ENCODE data around the gene LYPD8.

LYPD8 gene

DNA sequence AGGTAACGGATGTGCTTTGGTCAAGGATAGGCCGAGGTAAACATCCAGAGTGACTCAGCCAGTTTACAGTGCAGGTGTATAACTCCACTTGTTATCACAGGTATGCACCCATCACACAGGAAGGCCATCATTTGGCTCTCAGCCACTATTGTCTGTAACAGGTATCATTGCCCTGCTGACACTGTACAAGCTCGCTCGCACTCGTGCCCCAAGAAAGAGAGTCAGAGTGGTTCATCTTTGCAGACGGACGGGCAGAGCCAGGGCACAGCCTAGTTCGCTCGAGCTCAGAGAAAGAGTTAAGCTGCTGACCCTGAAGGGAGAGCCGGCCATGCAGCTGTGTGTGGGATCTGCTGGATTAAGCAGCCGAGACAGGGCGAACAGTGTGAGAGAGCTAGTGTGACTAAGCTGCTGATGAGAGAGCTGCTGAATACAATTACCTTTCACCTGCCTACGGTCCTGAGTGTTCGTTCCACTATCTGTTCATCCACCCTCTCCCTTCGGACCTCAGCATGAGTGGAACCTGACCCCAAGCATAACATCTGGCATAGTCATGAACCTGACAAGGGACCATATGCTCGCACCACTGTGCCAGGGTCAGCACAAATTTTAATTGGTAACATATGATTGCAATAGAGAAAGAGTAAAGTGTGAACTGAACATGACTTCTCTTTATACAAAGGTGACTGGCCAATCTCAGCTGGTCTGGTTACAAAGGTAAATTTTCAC is 27.0 kb upstream of the LYPD8 start:
- TF ChIP-seq CTCF (IDR thresholded peaks at IDR 0.05; ENCODE audit: borderline replicate concordance, insufficient read depth, low read depth, low read length) = no peak
- H3K4me3 ChIP-seq (ENCODE audit: low read depth, low read length) = no peak overlapping the region

DNA sequence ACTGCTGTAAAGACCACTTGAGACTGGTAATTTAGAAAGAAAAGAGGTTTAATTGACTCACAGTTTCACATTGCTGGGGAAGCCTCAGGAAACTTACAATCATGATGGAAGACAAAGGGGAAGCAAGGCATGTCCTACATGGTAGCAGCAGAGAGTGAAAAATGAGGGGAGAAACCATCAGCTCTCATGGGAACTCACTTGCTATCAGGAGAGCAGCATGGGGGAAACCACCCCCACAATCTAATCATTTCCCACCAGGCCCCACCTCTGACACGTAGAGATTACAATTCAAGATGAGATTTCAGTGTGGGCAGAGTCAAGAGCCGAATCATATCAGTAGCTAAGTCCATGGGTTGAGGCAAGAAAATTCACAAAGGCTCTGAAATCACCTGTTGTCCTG is 23.8 kb upstream of the LYPD8 start:
- H3K4me3 ChIP-seq (ENCODE audit: low read depth, low read length) = no peak overlapping the region
- no peak for TF ChIP-seq CTCF (IDR thresholded peaks at IDR 0.05; ENCODE audit: borderline replicate concordance, insufficient read depth, low read depth, low read length)

- no peak overlapping the region for H3K4me3 ChIP-seq (ENCODE audit: low read depth, low read length)
- no peak for TF ChIP-seq CTCF (IDR thresholded peaks at IDR 0.05; ENCODE audit: borderline replicate concordance, insufficient read depth, low read depth, low read length)
Measured at GRCh38 chr1:248778906-248779305, 23.3 kb upstream of the LYPD8 start.

DNA sequence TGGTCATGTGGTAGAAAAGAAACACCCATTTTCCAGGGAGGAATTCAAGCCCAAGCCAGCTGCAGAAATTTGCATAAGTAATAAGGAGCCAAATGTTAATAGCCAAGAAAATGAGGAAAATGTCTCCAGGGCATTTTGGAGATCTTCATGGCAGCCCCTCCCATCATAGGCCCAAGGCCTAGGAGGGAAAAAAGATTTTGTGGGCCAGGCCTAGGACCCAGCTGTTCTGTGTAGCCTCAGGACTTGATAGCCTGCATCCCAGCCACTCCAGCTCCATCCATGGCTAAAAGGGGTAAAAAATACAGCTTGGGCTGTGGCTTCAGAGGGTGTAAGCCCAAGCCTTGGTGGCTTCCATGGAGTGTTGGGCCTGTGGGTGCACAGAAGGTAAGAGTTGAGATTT is 21.4 kb upstream of the LYPD8 start:
- no peak for TF ChIP-seq CTCF (IDR thresholded peaks at IDR 0.05; ENCODE audit: borderline replicate concordance, insufficient read depth, low read depth, low read length)
- no peak overlapping the region for H3K4me3 ChIP-seq (ENCODE audit: low read depth, low read length)

DNA sequence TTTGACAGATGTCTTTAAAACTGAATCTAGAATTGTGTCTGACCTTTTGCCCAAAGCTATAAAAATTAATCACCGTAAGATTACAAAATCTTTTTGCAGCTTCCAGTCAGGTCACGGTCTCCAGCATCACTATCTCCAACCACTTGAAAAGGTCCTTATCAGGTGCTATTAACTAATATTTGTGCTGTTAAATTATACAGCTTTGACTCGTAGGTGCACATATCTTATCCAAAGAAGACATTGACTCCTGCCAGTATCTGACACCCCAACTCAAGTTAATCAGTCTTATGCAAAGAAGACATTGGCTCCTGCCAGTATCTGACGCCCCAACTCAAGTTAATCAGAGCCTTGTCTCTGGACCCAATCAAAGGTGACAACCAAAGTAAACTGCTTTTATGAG is 19.9 kb upstream of the LYPD8 start:
- no peak for TF ChIP-seq CTCF (IDR thresholded peaks at IDR 0.05; ENCODE audit: borderline replicate concordance, insufficient read depth, low read depth, low read length)

DNA sequence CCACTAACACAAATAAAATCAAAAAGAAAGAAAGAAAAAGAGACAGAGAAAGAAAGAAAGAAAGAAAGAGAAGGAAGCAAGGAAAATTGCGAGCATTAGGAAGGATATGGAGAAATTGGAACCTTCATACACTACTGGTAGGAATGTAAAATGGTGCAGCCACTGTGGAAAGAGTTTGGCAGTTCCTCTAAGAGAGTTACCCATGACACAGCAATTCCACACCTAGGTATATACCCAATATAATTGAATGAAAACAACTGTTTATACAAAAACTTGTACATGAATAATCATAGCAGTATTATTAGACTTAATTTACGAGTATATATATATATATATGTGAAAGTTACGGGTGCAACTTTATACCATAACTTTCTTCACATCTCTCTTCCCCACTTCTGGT is 4.1 kb upstream of the LYPD8 start:
- TF ChIP-seq CTCF (IDR thresholded peaks at IDR 0.05; ENCODE audit: borderline replicate concordance, insufficient read depth, low read depth, low read length) = no peak
- no peak overlapping the region for H3K4me3 ChIP-seq (ENCODE audit: low read depth, low read length)

More for the DNA sequence above, 19.9 kb upstream of the LYPD8 start:
- no peak overlapping the region for H3K4me3 ChIP-seq (ENCODE audit: low read depth, low read length)

- no peak for TF ChIP-seq CTCF (IDR thresholded peaks at IDR 0.05; ENCODE audit: borderline replicate concordance, insufficient read depth, low read depth, low read length)
- no peak overlapping the region for H3K4me3 ChIP-seq (ENCODE audit: low read depth, low read length)
Measured at GRCh38 chr1:248758352-248758751, 2.8 kb upstream of the LYPD8 start.
